GM12801 (cell line): ENCODE results near the gene STAC3.

Experiments used
- TF ChIP-seq, protein P1 (sequence below): IDR thresholded peaks from one replicate; pipeline ENCODE4 v1.5.1; 2011; ENCODE audit warnings: control low read depth; ENCODE audit not compliant: insufficient read length; ENCODE audit errors: extremely low read depth

The STAC3 gene

DNA sequence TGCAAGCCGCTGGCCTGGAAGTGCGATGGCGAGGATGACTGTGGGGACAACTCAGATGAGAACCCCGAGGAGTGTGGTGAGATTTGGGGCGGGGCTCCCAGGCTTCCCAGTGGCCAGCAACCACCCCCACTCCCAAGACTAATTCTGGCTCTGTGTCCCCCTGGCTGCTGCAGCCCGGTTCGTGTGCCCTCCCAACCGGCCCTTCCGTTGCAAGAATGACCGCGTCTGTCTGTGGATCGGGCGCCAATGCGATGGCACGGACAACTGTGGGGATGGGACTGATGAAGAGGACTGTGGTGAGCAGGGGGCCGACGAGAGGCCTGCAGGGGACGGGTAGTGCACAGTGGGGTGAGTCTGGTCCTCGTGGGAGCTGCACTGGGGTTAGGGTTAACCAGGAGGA lies 46.5 kb downstream of the STAC3 start:
- TF ChIP-seq, protein P1, sequence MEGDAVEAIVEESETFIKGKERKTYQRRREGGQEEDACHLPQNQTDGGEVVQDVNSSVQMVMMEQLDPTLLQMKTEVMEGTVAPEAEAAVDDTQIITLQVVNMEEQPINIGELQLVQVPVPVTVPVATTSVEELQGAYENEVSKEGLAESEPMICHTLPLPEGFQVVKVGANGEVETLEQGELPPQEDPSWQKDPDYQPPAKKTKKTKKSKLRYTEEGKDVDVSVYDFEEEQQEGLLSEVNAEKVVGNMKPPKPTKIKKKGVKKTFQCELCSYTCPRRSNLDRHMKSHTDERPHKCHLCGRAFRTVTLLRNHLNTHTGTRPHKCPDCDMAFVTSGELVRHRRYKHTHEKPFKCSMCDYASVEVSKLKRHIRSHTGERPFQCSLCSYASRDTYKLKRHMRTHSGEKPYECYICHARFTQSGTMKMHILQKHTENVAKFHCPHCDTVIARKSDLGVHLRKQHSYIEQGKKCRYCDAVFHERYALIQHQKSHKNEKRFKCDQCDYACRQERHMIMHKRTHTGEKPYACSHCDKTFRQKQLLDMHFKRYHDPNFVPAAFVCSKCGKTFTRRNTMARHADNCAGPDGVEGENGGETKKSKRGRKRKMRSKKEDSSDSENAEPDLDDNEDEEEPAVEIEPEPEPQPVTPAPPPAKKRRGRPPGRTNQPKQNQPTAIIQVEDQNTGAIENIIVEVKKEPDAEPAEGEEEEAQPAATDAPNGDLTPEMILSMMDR = no peak

- TF ChIP-seq, protein P1 = no peak
Observed at GRCh38 chr12:57203791-57204190, 47.2 kb downstream of the STAC3 start.

GRCh38 chr12:57203201-57203600 lies 47.8 kb downstream of the STAC3 start:
- TF ChIP-seq, protein P1 = no peak

DNA sequence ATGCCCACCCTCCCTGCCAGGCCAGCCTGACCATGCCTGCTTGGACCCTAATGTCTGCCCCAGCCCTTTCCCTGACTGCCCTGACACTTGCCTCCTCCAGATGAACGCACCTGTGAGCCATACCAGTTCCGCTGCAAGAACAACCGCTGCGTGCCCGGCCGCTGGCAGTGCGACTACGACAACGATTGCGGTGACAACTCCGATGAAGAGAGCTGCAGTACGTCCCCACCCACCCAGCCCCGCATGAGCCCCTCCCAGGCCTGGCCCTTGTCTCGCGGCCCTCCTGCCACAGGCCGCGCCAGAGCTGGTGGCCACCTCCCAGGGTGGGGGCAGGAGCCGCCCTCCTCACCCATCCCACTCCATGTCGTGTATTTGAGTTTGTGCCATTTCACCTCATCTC lies 48.7 kb downstream of the STAC3 start:
- TF ChIP-seq, protein P1 = no peak

GRCh38 chr12:57201631-57202030 lies 49.4 kb downstream of the STAC3 start:
- TF ChIP-seq, protein P1 = no peak

DNA sequence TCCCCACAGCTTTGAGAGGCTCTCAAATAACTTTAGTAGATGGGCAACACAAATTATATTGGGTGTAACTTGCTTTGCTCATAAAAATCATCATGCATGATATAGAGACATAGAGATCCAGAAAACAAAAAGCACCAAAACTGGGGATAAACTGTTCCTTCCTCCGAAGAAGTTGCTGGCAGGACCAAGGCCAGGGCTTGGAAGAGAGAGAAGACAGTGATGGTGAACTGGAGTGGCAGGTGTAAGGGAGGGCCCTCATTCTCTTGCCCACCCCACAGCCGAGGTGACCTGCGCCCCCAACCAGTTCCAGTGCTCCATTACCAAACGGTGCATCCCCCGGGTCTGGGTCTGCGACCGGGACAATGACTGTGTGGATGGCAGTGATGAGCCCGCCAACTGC lies 49.8 kb downstream of the STAC3 start:
- TF ChIP-seq, protein P1 = no peak

DNA sequence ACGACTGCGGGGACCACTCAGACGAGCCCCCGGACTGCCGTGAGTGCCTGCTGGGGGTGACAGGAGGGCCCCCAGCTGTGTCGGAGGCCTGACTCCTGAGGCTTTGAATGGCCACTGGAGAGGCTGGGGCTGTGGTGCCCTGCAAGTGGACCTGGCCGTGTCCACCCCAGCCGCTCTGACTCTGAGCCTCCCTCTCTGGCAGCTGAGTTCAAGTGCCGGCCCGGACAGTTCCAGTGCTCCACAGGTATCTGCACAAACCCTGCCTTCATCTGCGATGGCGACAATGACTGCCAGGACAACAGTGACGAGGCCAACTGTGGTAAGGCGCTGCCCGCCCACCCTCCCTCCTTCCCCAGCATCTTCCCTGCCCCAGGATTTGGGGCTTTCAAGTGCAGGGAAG lies 50.5 kb downstream of the STAC3 start:
- TF ChIP-seq, protein P1 = no peak

GRCh38 chr12:57199191-57199590 lies 51.8 kb downstream of the STAC3 start:
- TF ChIP-seq, protein P1 = no peak
